ENCODE data around the gene INO80E. TPM values are rescaled to one million over a fixed set of nuclear protein-coding genes. Genes with fewer than 3 reads are reported as not detected.

INO80E gene
- total and polyA plus RNA-seq, 12 donors: 23.2 to 80.4 (median 31.1) TPM

DNA sequence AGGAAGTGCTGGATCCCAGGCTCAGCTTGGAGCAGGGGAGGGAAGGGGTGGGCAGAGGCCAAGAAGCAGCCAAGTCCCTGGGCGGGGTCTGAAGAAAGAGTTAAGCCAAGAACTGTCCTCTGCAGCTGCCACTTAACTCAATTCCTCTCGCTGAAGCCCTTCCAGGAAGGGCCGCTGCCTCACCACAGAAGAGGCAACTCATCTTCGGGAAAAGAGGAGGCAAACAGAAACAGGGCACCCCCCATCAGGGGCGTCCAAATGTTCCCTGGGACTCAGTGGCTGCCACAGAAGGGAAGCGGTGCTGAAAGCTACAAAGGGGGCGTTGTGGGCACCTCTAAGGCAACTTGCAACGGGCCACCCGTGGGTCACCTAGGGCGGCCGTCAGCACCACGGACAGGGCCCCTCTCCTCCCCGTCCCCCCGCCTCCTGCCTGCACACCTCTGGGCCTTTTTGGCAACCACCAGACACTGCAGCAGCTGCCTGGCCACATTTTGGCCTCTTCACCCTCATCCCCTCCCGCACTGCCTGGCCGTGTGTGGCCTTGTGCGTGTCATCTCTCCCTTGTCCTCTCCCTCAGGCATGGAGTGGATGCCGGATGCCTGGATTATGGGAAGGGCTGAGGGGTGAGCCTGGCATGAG is 32.5 kb downstream of the INO80E start:
- Histone ChIP-seq H3K9me3 (no peaks in the 10 kb centered on the region), H3K4me3 (no peak overlapping the region), H3K27me3 (peaks cover 4 to 83% (median 74%) of the 10 kb centered on the region in 7 donors), H3K4me1 (peaks cover 0 to 10% (median 6%) of the 10 kb centered on the region in 9 donors), H3K27ac (no peak overlapping the region), H3K36me3 (no peaks in the 10 kb centered on the region)
- intact Hi-C loops (cut with DNase I): loop anchor here in 3 of 10 donors (5.0 to 10.0 kb wide), 3 partner anchors 326 to 334 kb away; no protein-coding TSS in a partner anchor
- ATAC-seq: peak in 4 of 8 donors; percentile 37 to 65 (median 54)
- WGBS, 2 donors: 13% methylated on average over 18 of the region's 18 CpGs
- no peak for TF ChIP-seq CTCF (IDR thresholded peaks at IDR 0.05)
- no peak for DNase-seq

- Histone ChIP-seq H3K9me3 (no peaks in the 10 kb centered on the region), H3K4me3 (no peak overlapping the region), H3K36me3 (no peaks in the 10 kb centered on the region), H3K27ac (no peak overlapping the region), H3K27me3 (peaks cover 4 to 98% (median 89%) of the 10 kb centered on the region in 7 donors), H3K4me1 (peaks cover 0 to 10% (median 6%) of the 10 kb centered on the region in 9 donors)
- ATAC-seq (no peak), DNase-seq (no peak)
- intact Hi-C loops (cut with DNase I): no loop called here
- no peak for TF ChIP-seq CTCF (IDR thresholded peaks at IDR 0.05)
- WGBS, 2 donors: 22% methylated on average over 23 of the region's 23 CpGs
Measured at GRCh38 chr16:30030011-30030685, 34.1 kb downstream of the INO80E start.

GRCh38 chr16:30030841-30031413 is 34.9 kb downstream of the INO80E start, which contains the start of gene TLCD3B:
TSS of gene TLCD3B (minus strand) at chr16:30031271. CDS start at chr16:30030527, 744 bp downstream.
- TF ChIP-seq CTCF (IDR thresholded peaks at IDR 0.05): no peak
- no peak within 1 kb of the TSS for H3K4me3 ChIP-seq
- ATAC-seq: peak in 1 of 8 donors; percentile 12

DNA sequence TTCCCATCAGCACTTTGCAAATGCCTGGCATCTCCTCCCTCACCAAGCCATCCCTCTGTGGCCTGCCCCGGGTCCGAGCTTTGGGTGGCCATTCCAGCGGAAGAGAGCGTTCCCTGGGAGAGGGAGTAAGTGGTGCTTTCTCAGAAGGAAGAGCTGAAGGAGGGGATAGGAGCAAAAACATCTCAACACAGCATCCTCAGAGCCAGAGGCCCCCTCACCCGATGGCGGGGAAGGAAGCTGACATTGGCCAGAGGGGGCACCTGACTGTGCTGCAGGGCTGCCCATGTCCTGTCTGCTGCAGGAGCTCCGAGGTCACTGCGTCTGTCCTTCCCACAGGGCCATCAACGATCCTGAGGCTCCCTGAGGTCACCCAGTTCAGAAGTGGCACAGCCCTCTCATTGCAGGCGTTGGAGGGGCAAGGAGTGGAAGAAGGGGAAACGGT is 35.5 kb downstream of the INO80E start:
- DNase-seq: no peak
- Histone ChIP-seq H3K27me3 (peaks cover 4 to 97% (median 86%) of the 10 kb centered on the region in 7 donors), H3K4me3 (no peak overlapping the region), H3K27ac (no peak overlapping the region), H3K9me3 (no peaks in the 10 kb centered on the region), H3K4me1 (peaks cover 0 to 10% (median 6%) of the 10 kb centered on the region in 9 donors), H3K36me3 (no peaks in the 10 kb centered on the region)
- intact Hi-C loops (cut with DNase I): no loop called here
- no peak for TF ChIP-seq CTCF (IDR thresholded peaks at IDR 0.05)
- peak in 1 of 8 donors; percentile 25 for ATAC-seq
- WGBS, 2 donors: 12 to 19% methylated on average over 11 of the region's 11 CpGs

More at GRCh38 chr16:30030841-30031413, 34.9 kb downstream of the INO80E start, which contains the start of gene TLCD3B:
- Histone ChIP-seq H3K27me3 (peaks cover 4 to 96% (median 87%) of the 10 kb centered on the region in 7 donors), H3K36me3 (no peaks in the 10 kb centered on the region), H3K27ac (no peak within 1 kb of the TSS), H3K4me1 (peaks cover 0 to 10% (median 6%) of the 10 kb centered on the region in 9 donors), H3K9me3 (no peaks in the 10 kb centered on the region)
- intact Hi-C loops (cut with DNase I): no loop called here
- DNase-seq: no peak
- WGBS, 2 donors: 1 to 2% methylated on average over 26 to 27 of the region's 27 CpGs
